Measurements from ENCODE around the gene NUDT3.

- TF ChIP-seq CTCF (IDR thresholded peaks at IDR 0.05) (no peak), POLR2A (IDR thresholded peaks at IDR 0.05) (no peak)
These were observed 114.7 kb downstream of the NUDT3 start for GRCh38 chr6:34277763-34278112.
